Measurements from ENCODE around the gene URGCP. TPM values are rescaled to one million over a fixed set of nuclear protein-coding genes. Genes with fewer than 3 reads are reported as not detected.

The URGCP gene
- total RNA-seq, 1 experiment from 2014 or later = 28.0 TPM

DNA sequence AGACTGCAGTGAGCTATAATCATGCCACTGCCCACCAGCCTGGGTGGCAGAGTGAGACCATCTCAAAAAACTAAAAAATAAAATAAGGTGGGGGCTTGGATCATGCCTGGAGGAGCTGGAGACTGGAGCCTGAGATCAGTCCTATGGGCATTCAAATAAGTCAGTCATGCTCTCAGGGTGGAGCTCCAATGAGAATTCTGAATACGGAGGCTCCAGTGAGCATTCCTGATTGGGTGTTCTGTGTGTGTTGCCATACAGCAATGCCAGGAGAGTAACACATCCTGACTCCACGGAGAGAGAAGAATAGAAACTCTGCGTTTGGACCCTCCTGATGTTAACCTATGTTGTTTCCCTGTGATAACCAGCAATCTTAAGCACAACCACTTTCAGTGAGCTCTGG, 35.9 kb upstream of the URGCP start:
- no peaks in the 10 kb centered on the region for H3K27me3 ChIP-seq (ENCODE audit: insufficient read depth, low read length)
- ChIA-PET POLR2A (no interaction called here), CTCF (interaction anchor here (1.0 to 1.6 kb wide), 3 partner anchors 8 to 360 kb away, joined by 3 to 5 read pairs (median 3); partner anchors contain the start of gene STK17A), RAD21 (ENCODE audit: low non-redundant PET in 1 of 2, low total read pairs in 2 of 2, uncharacterized antibody in 2 of 2, unreplicated experiment in 2 of 2) (no interaction called here)
- H3K4me2 ChIP-seq (ENCODE audit: low read length) = no peak overlapping the region
- H3K79me2 ChIP-seq (ENCODE audit: insufficient read depth, low read length) = no peaks in the 10 kb centered on the region
- DNase-seq (ENCODE audit: low read depth, low spot score) (no peak), ATAC-seq (no peak)
- H3K9me3 ChIP-seq (ENCODE audit: control insufficient read depth in 1 of 2, insufficient read depth in 1 of 2, low read depth in 1 of 2, low read length in 2 of 2) = no peaks in the 10 kb centered on the region
- H3K36me3 ChIP-seq (ENCODE audit: control insufficient read depth in 1 of 2, insufficient read depth in 2 of 2, low read length in 2 of 2) = no peaks in the 10 kb centered on the region
- H3K4me1 ChIP-seq (ENCODE audit: control insufficient read depth in 1 of 2, insufficient read depth in 2 of 2, low read length in 2 of 2) = peaks cover 6 to 14% of the 10 kb centered on the region in 2 experiments; a peak in 3 of 4 replicates
- TF ChIP-seq ZNF274 (IDR thresholded peaks at IDR 0.05; ENCODE audit: low read depth, low read length) (no peak), SP1 (IDR thresholded peaks at IDR 0.05; ENCODE audit: low read depth) (no peak), POLR2A (IDR thresholded peaks at IDR 0.05; ENCODE audit: borderline replicate concordance, extremely low read depth, insufficient read depth, insufficient read length) (no peak), ELF1 (IDR thresholded peaks at IDR 0.05; ENCODE audit: borderline replicate concordance, low read depth) (no peak), TCF7L2 (IDR thresholded peaks at IDR 0.05; ENCODE audit: borderline replicate concordance, extremely low read depth, insufficient read depth, insufficient read length) (no peak), POLR2AphosphoS5 (IDR thresholded peaks at IDR 0.05; ENCODE audit: low read depth, low read length) (no peak), ZFX (IDR thresholded peaks at IDR 0.05) (no peak), JUND (IDR thresholded peaks at IDR 0.05) (no peak), RAD21 (IDR thresholded peaks at IDR 0.05; ENCODE audit: low read depth) (no peak), SIN3A (IDR thresholded peaks at IDR 0.05; ENCODE audit: low read depth) (no peak), CBX3 (IDR thresholded peaks at IDR 0.05; ENCODE audit: low read depth) (no peak), SRF (IDR thresholded peaks at IDR 0.05; ENCODE audit: low read depth) (no peak), YY1 (IDR thresholded peaks at IDR 0.05; ENCODE audit: extremely low read depth, insufficient replicate concordance, low read depth, low read length) (no peak)
- TF ChIP-seq, protein P1, sequence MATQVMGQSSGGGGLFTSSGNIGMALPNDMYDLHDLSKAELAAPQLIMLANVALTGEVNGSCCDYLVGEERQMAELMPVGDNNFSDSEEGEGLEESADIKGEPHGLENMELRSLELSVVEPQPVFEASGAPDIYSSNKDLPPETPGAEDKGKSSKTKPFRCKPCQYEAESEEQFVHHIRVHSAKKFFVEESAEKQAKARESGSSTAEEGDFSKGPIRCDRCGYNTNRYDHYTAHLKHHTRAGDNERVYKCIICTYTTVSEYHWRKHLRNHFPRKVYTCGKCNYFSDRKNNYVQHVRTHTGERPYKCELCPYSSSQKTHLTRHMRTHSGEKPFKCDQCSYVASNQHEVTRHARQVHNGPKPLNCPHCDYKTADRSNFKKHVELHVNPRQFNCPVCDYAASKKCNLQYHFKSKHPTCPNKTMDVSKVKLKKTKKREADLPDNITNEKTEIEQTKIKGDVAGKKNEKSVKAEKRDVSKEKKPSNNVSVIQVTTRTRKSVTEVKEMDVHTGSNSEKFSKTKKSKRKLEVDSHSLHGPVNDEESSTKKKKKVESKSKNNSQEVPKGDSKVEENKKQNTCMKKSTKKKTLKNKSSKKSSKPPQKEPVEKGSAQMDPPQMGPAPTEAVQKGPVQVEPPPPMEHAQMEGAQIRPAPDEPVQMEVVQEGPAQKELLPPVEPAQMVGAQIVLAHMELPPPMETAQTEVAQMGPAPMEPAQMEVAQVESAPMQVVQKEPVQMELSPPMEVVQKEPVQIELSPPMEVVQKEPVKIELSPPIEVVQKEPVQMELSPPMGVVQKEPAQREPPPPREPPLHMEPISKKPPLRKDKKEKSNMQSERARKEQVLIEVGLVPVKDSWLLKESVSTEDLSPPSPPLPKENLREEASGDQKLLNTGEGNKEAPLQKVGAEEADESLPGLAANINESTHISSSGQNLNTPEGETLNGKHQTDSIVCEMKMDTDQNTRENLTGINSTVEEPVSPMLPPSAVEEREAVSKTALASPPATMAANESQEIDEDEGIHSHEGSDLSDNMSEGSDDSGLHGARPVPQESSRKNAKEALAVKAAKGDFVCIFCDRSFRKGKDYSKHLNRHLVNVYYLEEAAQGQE (IDR thresholded peaks at IDR 0.05; ENCODE audit: low read depth) = no peak
- intact Hi-C loops (cut with micrococcal nuclease) = no loop called here
- no TSS peak for BruUV-seq (replicated peaks)
- H4K20me1 ChIP-seq (ENCODE audit: insufficient read depth) = no peaks in the 10 kb centered on the region
- H2AFZ ChIP-seq (ENCODE audit: low read depth, low read length, poor library complexity, severe bottlenecking) = no peak overlapping the region
- no peak overlapping the region for H3K9ac ChIP-seq (ENCODE audit: low read length)
- H3K9me2 ChIP-seq (ENCODE audit: insufficient read depth) = no peaks in the 10 kb centered on the region
- H3K27ac ChIP-seq (ENCODE audit: low read depth, low read length) = no peak overlapping the region
- H3K4me3 ChIP-seq (replicated peaks in 1 of 2; ENCODE audit: low read depth in 1 of 2, low read length in 2 of 2) = no peak overlapping the region

Measured in HCT116 (cell line).